HG03520 (cell line): ENCODE results near the gene FAM13A.
"Not testable (repeated sequence)": the region's sequence is repeated elsewhere in the genome, so short reads cannot be mapped to it uniquely, and the experiment has no call there.

Experiments used
- ATAC-seq: cut with Tn5 transposase; IDR thresholded peaks from one replicate; pipeline ENCODE4 v1.9.1; 2021; ENCODE audit warnings: mild to moderate bottlenecking, moderate library complexity; ENCODE audit not compliant: unreplicated experiment

Gene FAM13A

DNA sequence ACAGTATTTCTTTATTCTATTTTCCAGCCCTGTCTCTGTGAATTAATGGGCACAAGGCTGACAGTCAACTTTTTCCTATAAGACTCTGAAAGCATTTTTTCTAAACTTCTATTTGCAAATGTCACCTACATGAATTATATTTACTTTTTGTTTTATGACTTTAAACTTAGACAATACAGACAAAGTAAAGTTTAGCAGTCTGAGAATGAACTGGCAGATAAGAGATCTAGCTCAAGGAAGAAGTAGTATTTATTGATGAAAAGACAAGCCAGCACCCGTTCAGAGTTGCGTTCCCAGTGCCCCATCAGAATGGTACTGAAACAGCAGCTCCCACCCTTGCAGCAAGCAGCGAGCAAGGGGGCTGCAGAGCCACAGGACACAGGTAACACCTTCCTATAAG, 148.5 kb downstream of the FAM13A start:
- ATAC-seq = no peak

DNA sequence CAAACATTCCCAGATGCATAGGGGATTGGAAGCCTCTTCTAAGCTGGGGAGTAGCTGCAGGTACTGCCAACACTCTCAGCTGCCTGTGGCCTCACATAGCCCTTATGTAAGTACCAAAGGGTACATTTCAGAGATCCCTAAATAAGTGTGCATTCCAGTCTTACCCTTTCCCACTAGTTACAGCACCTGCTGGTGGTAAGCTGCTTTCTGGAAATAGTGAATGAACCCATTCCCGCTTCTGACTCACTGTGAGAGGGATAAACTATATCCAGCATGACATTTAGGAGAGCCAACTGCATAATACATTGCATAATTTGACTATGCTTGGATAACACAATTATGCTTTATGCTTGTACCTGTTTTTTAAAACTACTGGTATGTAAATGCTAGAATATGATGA, 149.0 kb downstream of the FAM13A start:
- ATAC-seq = no peak

DNA sequence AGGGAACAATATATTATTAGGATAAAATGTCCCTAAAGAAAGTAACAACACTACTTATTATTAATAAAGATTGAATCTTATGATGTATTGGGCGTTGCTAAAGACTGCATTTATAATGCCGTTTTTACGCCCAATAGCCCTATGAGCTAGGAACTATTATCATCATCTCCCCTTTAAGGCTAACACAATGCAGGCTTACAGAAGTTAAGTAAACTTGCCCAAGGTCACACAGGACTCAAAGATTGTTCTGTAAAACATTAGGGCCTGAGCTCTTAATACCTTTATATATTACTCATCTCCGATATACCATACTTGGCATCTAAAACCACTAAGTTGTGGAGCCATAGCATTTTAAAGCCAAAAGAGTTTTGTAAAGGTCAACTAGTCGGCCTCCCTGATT, 149.5 kb downstream of the FAM13A start:
- no peak for ATAC-seq

DNA sequence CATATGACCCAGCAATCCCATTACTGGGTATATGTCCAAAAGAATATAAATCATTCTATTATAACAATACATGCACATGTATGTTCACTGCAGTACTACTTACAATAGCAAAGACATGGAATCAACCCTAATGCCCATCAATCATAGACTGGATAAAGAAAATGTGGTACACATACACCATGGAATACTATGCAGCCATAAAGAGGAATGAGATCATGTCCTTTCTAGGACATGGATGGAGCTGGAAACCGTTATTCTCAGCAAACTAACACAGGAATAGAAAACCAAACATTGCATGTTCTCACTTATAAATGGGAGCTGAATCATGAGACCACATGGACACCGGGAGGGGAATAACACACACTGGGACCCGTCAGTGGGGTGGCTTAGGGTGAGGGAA, 152.7 kb downstream of the FAM13A start:
- not testable (repeated sequence) for ATAC-seq

DNA sequence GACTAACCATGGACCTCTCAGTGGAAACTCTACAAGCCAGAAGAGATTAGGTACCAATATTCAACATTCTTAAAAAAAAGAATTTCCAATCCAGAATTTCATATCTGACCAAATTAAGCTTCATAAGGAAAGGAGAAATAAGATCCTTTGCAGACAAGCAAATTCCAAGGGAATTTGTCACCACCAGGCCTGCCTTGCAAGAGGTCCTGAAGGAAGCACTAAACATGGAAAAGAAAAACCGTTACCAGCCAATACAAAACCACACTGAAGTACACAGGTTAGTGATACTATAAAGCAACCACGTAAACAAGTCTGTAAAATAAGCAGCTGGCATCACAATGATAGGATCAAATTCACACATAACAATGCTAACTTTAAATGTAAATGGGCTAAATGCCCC, 156.6 kb downstream of the FAM13A start:
- no peak for ATAC-seq

DNA sequence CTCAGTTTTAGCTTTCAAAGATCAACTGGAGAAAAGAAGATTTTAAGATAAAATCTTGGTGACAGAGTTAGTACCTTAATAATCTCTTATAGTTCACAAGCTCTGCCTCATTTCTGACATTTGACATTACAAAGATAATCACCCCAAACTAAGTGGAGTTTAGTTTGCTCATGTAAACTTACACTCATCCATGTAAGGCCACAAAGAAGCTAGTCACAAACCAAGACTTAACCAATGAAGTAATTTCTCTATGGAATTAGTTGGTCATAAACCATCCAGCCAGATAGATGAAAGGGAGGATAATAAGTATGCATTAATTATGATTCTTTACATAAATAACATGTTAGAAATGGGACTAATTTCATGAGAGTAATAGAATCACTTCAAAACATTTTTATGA, 159.2 kb downstream of the FAM13A start:
- ATAC-seq = no peak

DNA sequence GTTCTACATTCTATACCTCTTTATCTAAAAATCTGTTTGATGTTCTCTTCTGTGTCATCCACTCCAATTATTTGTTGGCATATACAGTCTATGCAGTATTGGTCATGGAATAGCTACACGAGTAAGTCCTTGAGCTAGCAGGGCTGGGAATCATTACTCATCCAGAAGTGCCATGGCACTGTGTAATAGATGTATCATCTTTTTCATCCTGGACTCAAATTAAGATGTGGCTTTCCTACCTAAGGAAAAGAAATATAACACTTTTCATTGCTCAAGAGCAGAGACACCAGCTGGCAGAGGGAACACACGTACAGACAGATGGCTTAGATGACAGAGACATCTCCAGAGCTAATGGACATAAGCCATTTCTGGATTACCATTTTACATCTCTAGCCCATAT, 159.8 kb downstream of the FAM13A start:
- ATAC-seq = no peak

DNA sequence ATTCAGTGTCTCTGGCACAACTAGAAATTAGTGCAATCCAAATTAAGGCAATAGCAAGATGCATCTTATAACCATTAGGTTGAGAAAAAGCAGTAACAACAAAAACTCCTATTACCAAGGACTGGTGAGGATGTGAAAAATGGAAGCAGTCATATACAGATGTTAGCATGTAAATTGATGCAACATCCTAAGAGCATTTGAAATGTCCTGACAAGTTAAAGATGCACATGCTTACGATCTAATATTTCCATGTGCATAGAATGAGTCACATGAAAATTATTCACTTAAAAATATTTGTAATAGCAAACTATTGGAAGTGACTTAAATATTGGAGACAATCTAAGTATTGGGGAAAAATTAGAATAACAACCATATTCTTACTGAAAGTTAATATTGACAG, 163.0 kb downstream of the FAM13A start:
- no peak for ATAC-seq

DNA sequence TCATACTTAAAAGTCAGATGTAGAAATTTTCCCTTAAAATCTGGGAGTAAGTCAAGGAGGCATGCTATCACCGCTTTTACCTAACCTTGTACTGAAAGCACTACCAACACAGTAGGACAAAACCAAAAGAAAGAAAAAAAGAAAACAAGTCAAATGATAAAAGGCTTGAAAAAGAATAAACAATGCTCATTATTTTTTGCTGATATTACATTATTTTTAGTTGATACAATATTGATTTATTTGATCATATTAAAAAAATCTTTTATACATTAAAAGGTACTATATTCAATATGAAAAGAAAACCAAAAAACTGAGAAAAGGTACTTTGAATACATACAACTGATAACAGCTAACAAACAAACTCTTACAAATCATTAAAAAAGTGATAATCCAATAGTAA, 164.3 kb downstream of the FAM13A start:
- ATAC-seq = no peak

DNA sequence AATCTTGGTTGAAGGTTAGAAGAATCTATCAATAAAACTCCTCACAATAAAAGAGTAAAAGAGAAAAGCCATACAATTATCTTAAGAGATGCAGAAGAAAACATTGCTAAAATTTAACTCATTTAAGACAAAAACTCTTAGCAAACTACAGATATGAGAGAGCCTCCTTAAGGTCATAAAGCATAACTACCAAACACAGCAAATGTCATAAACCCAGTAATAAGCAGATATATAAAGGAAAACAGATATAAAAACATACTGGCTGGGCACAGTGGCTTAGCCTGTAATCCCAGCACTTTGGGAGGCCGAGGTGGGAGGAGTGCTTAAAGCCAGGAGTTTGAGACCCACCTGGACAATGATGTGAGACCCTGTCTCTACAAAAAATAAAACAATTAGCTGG, 165.3 kb downstream of the FAM13A start:
- ATAC-seq = no peak

DNA sequence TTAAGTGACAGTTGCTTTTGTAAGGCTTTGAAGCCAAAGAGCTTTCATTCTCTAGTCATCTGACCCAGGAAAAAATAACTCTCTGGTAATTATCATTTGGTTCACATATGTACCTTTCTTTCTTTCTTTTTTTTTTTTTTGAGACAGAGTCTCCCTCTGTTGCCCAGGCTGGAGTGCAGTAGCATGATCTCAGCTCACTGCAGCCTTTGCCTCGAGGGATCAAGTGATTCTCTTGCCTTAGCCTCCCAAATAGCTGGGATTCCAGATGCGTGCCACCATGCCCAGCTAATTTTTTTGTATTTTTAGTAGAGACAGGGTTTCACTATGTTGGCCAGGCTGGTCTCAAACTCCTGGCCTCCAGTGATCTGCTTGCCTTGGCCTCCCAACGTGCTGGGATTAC, 169.6 kb downstream of the FAM13A start:
- not testable (repeated sequence) for ATAC-seq

DNA sequence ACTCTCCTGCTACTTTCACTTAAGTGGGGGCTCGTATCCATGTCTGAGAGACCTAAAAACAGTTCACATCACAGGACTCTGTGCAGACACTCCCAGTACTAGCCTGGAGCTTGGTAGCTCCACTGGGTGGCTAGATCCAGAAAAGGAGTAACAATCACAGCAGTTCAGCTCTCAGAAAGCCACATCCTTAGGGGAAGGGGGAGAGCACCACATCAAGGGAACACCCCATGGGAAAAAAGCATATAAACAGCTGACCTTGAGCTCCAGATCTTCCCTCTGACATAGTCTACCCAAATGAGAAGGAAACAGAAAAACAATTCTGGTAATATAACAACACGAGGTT, 175.8 kb downstream of the FAM13A start:
- ATAC-seq = no peak

DNA sequence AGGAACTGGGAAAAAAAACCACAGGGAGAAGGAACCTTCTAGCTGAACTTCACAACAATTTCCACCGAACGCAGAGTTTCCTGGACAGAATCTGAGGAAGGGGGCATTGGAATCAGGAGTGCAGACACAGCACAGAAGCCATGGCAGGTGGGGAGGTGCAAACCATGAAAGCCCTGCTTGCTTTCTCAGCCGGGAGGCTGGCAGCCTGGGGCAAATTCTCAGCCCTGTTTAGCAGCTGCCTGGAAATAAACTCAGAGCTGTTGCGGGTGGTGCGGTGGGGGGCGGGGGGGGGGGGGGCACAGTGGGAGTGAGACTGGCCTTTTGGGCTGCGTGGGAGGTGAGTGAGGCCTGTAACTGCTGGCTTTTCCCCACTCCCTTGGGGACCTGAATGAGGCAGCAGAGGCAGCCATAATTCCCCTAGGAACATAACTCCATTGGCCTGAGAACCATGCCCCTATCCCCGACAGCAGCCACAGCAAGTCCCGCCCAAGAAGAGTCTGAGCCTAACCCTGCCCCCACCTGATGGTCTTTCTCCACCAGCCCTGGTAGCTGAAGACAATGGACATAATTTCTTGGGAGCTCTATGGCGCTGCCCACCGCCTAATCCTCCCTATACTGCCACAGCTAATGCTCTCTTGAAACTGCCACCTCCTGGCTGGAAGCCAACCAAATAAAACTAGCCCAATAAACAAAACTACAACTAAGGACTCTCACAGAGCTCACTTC, 176.3 kb downstream of the FAM13A start:
- ATAC-seq = no peak

DNA sequence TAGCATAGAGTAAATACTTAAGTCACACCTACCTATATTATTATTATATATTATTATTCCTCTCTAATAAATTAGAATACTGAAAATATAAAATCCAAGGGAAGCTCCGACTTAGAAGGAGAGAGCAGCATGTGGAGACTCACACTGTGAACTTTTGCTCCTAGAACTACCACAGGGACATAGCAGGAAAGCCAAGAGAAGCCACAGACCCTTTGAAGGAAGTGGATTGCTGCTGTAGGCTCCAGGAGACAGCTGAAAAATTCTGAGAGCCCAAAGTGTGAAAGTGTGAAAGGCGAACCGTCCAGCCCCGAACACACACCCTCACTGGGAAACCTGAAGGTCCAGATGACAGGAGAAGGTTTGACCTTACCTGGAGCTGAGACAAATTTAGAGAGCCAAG, 177.0 kb downstream of the FAM13A start:
- no peak for ATAC-seq

DNA sequence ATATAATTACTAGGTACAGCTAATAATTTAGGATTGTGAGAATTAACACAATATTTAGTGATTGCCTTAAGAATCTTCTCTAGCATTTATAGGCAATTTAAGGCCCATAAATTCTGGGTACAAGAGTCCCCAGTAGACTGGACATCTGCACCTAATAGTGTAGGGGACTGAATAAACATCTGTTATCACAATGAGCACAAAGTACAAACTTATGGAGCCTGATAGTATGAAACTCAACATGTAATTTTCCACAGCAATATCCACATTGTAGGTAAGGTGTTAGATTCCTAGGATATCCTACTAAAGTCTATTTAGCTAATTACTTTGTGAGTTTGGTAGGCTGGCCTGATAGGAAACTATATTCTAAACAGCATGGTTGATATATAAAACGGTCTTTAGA, 178.3 kb downstream of the FAM13A start:
- ATAC-seq = no peak

DNA sequence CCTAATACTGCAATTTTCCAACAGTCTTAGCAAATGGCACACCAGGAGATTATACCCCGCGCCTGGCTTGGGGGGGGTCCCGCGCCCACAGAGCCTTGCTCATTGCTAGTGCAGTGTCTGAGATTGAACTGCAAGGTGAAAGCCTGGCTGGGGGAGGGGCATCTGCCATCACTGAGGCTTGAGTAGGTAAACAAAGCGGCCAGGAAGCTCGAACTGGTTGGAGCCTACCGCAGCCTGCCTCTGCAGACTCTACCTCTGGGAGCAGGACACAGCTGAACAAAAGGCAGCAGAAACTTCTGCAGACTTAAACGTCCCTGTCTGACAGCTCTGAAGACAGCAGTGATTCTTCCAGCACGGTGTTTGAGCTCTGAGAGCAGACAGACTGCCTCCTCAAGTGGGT, 186.6 kb downstream of the FAM13A start:
- no peak for ATAC-seq

DNA sequence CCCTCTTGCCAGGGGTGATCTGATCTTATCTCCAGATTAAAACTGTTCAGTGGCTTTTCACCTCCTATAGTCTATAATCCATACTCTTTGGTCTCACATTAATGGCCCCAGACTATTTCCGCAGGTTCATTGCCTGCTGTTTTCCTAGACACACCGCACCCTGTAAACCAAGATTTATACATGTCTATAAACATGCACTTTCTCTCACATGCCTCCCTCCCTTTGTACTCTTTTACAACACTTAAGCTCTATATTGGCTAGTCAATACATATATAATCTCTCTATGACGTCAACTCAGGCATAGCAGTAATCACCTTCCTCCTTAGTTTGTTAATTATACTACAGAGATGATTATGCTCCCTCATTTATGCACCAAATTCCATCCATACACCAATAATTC, 188.5 kb downstream of the FAM13A start:
- ATAC-seq = no peak

DNA sequence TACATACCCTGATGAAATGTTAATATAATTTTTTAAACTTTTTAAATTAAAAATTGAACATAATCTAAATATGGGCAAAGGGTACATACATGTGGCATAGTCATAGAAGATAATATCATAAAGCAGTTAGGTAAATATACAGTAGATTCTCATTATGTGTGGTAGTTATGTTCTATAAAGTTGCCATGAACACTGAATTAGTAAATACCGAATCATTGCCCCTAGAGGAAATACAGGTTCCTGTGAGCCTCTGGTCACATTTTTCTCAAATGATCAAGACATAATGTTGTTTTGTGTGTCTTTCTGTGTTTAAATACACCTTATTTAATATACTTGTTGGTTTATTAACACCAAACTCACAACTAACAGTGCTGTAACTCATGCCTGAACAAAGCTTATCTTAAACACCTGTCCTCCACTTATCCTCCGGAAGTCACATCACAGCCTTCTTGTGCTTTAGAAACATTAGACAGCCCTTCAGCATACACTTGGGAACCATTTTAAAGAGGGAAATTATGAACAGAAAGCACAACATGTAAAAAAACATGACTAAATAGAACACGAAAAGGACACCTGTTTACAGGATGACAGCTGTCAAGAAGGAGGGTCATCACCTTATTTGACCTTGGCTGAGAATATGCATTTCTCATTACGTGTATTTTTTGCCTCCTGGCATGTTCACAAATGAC, 190.0 kb downstream of the FAM13A start:
- ATAC-seq = no peak

DNA sequence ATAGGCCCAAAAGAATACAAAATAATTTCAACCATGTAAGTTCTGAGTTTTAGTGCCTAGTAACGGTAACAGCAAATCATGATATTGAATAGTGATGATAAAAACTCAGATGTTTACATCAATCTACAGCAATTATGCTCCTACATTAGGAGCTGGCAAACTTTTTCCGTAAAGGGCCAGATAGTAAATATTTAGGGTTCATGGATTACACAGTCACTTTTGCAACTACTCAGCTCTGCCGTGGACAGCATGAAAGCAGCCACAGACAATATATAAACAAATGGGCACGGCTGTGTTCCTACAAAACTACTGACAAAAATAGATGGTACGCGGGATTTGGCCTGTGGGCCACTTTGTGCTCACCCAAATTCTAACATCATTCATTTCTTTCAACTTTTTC, 191.5 kb downstream of the FAM13A start:
- ATAC-seq = no peak

DNA sequence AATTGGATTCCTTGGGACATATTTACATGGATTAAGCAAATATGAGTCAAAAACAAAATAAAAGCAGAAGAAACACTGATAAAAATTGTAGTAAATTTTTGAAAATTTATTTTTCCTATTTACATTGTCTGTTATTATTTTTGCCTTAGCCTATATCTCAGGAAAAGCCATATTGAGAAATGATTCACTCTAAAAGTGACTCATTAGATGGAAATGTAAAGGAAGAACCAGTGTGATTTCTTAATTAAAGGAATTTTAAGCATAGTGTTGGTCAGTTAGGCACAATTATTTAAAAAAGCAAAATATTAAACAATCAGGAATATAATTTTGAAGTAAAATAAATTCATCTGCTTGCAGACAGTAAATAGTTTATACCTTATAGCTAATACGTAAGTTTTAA, 191.9 kb downstream of the FAM13A start:
- ATAC-seq = no peak

DNA sequence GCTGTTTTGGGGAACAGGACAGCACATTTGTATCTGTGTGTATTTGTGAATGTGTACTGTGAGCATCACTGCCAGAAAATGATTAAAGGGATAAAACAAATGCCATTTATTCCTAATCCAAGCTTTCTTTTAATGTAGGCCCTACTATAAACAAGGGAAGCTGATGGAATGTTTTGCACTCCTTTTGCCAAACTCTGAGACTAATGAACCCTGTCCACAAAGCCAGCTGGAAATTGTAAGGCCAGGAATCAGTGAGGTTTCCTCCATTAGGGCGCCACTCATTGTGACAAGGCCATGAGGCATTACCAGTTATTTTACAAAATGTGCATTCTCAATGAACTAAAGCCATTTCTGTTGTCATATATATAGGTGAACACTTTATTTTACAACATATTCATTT, 196.4 kb downstream of the FAM13A start:
- no peak for ATAC-seq

DNA sequence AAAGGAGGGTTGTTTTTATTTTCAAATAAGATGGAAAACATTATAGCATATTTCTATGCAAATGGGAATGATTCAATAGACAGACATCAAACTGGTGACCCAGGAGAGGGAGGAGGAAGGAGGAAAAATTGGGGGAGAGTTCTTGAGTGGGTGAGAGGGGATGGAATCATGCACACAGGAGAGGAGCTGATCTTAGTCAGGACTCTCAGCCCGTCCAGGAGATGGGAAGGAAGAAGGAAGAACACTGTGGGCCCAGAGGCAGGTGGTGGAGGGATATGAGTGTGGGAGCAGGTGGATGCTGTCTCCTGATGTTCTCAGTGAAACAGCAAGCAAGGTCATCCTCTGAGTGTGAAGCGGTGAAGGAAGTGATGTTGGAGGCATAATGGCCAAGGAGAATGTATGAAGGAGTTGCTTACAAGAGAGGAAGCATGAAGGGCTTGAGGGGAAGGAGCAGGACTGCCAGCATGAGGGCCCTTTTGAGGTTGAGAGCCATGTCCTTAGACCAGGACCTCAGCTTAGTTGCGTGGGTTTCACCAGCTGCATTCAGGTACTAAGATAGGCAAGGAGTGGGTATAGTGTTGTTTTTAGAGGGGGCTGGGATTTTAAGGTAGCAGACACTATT, 197.7 kb downstream of the FAM13A start:
- ATAC-seq = no peak
